Measurements from ENCODE around the gene APPBP2.
"Not testable (repeated sequence)": the region's sequence is repeated elsewhere in the genome, so short reads cannot be mapped to it uniquely, and the experiment has no call there.

Gene APPBP2

DNA sequence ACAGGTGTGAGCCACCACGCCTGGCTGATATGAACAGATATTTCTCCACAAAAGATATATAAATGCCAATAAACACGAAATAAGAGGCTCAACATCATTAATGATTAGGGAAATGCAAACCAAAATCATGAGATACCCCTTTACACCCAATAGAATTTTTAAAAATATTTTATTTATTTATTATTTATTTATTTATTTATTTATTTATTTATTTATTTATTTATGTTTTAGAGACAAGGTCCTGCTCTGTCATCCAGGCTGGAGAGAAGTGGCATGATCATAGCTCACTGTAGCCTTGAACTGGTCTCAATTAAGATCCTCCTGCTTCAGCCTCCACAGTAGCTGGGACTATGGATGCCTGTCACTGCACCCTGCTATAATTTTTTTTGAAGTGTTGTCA is 30.8 kb downstream of the APPBP2 start:
- no peak for DNase-seq

DNA sequence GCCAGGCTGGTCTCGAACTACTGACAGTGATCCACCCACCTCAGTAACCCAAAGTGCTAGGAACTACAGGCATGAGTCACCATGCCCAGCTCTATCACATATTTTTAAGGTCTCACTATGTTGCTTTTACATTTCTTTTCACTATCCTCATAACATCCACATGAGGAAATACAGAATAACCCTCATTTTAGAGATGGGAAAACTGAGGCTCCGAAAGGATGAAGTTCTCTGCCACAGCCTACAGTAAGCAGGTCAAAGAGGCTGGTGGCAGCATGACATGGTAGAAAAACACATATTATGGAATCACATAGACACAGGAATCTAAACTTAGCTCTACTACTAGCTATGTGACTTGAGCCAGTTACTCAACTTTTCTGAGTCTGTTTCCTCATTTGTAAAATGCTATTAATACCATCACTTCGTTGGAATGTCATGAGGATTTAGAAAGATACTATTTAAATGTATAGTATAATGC is 32.2 kb downstream of the APPBP2 start:
- no peak for DNase-seq

DNA sequence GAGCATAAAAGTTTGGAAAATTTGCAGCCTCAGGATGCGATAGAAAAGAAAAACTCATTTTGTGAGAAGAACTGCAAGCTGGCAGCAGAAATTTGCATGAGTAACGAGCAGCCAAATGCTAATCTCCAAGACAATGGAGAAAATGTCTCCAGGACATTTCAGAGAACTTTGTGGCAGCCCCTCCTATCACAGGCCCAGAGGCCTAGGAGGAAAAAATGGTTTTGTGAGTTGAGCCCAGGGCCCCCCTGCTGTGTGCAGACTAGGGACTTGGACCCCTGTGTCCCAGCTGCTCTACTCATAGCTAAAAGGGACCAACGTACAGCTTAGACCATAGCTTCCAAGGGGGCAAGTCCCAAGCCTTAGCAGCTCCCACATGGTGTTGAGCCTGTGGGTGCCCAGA is 34.3 kb downstream of the APPBP2 start:
- DNase-seq = no peak

DNA sequence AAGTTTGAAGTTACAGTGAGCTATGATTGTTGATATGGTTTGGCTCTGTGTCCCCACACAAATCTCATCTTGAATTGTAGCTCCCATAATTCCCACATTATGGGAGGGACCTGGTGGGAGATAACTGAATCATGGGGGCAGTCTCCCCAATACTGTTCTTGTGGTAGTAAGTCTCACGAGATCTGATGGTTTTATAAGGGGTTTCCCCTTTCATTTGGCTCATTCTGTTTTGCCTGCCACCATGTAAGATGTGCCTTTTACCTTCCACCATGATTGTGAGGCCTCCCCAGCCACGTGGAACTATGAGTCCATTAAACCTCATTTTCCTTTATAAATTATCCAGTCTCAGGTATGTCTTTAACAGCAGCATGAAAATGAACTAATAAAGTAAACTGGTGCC is 35.4 kb downstream of the APPBP2 start:
- DNase-seq = not testable (repeated sequence)

DNA sequence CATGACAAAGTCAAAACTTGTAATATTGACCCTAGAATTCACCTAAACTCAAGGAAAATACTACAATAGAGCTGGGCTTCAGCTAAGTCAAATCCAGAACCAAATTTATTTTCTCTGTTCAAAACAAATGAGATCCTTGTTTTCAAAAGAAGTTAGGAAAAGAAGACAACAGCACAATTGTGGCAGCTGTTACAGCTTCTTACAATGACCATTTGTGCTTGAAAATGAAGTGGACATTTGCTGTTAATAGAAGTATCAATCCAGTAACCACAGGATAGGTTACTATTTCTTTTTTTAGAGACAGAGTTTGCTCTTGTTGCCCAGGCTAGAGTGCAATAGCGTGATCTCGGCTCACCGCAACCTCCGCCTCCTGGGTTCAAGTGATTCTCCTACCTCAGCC is 44.4 kb downstream of the APPBP2 start:
- peak in 8 of 58 donors; percentile 4 to 62 (median 24) for DNase-seq

DNA sequence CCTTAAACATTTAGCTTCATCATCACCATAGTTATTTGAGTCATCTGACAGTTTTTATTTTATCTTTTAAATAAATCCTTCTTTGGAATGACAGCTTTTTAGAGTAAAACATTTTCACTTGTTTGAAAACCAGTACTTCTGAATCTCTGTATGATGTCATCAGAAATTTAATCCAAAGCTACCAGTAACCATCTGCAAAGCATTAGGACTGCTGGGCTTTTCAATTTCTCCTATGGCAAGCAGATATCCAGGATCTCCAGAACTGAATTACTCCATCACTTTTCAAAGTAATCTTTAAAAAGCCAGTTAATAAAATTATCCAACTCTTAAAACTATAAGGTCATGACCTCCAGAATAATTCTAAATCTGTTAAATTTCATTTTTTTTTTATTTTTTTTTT is 52.3 kb downstream of the APPBP2 start:
- no peak for DNase-seq

DNA sequence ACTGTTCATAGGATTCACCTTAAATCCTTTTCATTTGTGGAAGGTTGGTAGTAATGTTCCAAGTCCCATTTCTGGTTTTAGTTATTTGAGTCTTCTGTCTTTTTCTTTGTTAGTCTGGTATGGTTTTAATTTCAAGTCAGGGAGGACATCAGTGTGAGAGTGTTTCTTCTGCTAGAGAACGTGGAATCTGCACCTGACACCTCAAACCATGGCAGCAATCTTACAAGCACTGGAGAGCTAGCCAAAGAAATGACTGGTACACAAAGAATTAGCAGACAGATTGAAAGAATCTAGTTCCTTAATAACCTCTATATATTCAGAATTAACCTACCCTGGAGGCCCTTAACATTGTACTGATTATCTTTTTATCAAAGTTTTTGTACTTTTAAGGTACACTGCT is 53.6 kb downstream of the APPBP2 start:
- no peak for DNase-seq

DNA sequence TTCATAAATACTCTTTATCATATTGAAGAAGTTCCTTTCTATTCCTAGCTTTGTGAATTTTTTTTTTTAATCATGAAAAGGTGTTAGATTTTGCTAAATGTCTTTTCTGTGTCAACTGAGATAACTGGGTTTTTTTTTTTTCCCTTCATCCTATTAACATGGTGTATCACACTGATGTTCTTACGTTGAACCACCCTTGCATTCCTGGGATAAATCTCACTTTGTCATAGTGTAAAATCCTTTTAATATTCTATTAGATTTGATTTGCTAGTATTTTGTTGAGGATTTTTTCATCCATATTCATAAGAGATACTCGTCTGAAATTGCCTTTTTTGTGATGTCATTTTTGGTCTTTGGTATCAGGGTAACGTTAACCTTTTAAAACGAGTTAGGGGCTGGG is 54.6 kb downstream of the APPBP2 start:
- DNase-seq = no peak

DNA sequence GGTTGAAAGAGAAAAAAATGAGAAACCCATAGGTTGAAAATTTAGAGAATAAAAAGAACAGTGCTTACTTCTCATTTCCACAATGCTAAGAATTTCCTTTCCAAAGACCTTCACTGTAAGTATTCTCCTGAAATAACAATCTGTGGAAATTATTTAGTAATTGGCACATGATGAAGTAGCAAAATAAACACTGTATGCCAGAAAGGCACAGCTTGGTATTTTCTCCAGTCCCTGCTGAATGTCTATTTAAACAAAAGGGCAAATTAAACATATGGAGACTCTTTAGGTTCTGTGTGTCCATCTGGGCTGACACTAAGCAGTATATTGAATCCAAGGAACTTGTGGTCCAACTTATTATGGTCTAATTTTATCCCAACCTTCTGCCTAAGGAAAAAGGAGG is 57.7 kb downstream of the APPBP2 start:
- no peak for DNase-seq

DNA sequence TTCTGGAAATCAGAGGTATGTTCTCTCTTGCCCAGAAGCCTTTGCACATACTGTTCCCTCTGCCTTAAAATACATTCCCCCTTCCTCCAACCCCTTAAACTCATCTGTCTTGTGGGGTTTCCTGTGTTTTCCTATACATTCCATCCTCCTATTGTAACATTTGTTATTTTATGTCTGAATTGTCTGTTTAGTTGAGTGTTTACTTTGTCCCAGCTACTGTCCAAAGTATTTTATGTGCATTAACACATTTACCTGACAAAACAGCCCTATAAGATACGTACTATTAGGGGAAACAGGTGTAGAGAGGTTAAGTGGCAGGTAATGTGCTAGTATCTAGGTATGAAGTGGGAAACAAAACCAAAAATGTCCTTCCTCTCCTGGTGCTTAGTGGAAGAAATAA is 61.7 kb downstream of the APPBP2 start:
- DNase-seq = no peak

DNA sequence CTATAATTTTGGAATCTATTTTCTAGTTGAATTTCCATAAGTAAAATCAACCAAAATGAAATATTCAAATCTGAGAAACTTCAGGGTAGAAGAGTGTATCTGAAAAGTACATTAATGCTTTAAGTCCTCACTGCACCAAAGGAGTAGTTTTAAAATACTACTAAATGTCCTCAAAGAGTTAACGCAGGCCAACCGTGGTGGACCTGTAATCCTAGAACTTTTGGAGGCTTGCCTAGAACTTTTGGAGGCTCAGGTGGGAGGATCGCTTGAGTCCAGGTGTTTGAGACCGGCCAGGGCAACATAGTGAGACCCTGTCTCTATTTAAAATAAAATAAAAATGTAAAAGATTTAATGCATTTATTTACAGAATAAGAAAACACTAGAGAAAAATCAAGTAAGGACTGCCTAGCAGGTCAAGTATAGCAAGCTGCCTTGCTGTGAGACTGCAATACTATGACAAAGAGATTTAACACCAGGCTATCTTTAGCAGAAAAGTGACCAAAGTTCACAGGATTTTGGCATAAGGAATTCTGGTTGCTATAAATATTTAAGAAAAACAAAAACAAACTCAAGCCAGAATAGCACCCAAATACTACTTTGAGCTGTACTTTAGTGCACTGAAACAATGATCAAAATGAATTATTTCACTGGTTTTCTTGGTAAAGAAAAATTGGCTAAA is 62.7 kb downstream of the APPBP2 start:
- DNase-seq = no peak

DNA sequence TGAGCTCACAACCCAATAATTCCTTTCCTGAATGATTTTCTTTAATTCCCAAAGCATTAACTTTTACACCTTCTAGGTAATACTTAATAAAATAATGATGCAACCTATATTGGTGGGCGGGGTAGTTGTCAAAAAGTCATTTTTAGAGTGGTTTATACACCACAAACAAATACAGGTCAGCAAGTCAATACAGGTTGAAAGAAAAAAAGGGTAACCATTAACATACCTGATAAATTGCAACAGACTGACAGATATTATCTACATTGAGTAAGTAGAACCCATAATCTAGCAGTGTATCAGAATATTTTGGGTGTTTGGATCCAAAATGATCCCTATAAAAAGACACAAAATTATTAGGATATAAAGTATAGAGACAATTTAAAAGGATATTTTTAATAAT is 64.5 kb downstream of the APPBP2 start:
- no peak for DNase-seq

DNA sequence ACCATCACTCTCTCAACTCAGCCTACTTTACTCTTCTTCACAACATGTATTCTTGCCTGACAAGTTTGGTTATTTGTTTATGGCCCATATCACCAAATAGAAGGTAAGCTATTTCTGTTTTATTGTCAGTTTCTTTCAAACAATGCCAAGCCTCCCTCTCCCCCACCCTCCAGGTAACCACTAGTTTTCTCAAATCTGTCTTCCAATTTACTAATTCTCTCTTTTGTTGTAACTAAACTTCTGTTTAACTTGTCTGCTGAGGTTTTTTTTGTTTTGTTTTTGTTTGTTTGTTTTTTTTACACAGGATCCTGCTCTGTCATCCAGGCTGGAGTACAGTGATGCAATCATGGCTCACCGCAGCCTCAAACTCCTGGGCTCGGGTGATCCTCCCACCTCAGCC is 68.9 kb downstream of the APPBP2 start:
- no peak for DNase-seq

DNA sequence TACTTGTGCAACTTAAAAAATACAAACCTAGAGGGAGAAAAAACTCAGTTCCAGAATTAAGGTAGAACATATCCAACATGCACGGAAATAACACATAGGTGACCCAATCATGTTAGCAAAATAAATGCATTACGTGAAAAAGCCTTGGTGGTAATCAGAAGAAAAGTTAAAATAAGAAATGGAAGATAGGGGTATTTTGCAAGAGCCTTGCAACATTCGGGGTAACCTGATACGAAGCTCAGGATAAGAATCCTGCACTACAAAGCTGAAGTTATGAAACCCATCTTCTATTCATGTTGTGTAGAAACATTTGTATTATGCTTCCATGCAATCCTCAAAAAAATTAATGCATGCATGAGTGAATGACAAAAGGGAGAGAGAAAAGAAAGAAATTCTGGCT is 70.7 kb downstream of the APPBP2 start:
- DNase-seq = no peak

DNA sequence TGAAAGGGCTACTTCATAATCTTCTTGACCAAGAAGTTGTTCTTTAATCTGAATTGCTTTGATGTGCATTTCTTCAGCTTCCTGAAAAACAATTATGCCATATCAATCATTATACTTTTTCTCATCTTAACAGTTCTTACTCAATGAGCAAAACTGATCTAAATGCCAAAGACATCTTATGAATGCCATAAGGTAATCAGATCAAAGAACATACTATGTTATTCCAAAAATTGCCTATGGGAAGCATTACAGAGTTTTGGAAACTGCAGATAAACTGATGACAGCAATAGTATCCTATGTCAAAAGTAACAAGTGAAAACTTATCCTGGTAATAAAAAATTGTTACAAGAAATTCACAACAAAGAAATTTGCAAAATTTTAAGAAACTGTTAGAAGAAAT is 74.1 kb downstream of the APPBP2 start:
- no peak for DNase-seq

DNA sequence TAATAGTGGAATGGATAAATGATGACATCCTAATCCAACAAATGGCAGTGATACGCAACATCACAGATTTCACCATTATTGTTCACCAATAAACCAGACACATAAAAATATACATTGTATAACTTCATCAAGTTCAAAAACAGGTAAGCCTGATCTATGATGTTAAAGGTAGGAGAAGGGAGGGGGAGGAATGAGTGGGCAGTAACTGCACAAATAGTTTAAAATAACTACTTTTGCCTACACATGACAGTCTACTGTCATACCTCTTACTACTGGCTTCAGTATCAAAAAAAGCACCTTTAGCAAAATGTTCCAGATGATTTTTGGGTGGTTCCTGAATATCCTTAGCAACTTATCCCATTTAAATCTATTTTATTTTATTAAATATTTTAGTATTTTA is 75.0 kb downstream of the APPBP2 start:
- DNase-seq = no peak

DNA sequence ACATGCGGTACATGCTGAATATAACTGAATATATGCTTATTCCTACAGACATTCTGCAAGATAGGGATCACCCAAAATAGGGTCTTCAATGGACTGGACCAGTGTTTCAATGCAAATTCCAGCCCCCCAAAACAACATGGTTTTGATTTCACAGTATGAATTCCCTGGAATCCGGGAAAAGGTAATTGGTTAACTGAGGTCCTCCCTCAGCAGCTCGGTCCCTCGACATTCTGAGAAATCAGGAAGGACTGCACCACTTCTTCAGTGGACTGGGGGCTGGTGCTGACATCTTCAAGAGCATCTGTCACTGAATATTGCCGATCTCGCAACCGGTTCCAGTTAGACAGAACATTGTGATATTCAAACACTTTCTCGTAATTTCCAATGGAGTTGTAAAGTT is 78.7 kb downstream of the APPBP2 start:
- DNase-seq = no peak

DNA sequence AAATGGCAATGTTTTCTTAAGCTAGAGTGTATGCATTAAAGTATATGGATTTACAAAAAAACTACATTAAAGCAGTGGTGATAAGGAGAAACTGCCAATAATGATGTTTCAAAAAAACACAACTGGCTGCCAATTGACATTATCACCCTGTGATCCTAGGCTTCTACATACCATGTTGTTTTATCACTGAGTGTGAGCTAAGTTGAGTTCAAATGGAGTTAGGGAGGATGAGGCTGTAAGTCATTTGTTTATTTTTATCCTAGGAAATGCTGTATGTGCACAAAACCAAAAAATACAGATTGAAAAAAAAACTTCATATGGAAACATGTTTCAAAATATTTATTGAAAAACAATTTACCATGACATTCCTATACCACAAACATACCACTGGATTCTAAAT is 80.9 kb downstream of the APPBP2 start:
- DNase-seq = no peak

DNA sequence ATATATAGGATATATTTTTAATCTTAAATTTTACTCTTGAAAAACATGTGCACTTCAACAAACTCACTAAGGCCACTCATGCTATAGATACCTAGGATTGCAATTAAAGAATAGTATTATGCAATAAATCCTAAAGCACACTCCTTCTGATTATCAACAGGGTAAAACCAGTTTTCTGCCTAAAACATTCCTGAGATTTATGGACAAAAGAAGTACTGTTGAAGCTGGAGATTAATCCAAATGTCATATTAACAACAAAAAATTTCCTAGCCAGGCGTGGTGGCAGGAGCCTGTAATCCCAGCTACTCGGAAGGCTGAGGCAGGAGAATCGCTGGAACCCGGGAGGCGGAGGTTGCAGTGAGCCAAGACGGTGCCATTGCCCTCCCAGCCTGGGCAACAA is 82.3 kb downstream of the APPBP2 start:
- DNase-seq = peak in 4 of 58 donors; percentile 1 to 11 (median 9)

DNA sequence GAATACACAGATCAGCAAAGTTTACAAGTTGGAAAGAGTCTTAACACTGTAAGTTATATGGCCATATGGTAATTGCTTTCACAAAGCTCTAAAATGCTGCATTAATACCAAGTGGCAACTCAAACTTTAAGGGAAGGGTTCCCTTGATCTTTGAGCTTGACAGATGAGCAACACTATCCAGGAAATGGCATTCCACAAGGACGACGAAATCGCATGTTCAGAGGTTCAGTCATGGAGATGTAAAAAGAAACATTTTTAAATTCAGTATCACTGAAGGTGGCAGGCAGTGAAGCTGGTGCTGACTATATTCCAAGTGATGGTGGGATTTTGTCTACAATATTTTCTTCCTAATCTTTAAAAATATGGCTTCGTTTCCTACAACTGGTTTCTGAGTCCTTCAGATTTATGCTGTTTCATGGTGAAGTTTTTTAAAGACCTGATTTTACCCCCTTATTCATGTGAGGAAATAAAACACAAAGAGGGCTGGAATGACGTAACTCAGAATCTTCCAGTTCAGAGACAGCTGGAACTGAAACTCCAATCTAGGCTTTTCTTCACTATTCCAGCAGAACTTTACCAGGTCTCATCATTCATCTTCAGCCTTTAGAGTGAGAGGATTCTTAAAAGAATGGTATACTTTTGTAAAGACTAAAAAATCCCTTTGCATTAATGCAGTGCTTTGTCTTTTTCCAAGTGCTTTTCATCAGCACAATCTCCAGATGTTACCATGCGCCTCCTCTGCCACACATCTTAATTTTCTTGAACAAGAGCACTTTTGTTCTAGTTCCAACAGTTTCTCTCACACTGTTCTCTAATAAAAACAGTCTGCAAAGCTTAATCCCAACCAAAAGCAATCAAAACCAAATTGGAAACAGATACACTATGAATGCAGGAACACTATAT is 83.5 kb downstream of the APPBP2 start:
- peak in 4 of 58 donors; percentile 7 to 80 (median 12) for DNase-seq

DNA sequence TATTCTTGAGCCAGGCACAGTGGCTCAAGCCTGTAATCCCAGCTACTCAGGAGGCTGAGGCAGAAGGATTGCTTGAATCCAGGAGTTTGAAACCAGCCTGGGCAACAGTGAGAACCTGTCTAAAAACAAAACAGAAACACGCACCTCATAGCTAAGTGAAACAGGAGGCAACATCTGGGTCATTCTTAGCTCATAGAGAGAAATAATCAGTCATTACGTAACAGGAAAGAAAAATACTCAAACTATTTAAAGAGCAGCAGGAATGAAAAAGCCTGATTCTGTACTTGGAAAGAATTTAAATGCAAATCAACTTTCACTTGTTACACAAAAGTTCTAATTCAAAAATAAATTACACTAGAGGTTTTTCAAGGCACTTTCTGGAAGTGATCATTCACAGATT is 86.5 kb downstream of the APPBP2 start:
- DNase-seq = no peak

DNA sequence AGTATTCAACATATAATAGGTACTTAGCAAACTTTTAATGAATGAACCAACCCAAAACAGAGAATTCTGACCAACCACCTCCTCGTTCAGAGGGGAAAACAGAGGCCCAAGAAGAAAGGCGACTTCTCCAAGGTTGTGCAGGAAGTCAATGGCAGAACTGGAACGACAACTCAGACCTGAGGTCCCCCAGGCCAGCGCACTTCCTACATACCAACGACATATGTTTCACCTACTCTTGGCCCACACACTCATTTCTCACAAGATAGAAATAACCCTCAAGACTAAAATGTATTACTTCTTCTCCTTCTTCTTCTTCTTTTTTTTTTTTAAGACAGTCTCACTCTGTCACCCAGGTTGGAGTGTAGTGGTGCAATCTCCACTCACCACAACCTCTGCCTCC is 89.4 kb downstream of the APPBP2 start:
- DNase-seq = no peak
